SJCRH30 (cell line): ENCODE results near the gene KLHL40. TPM values are rescaled to one million over a fixed set of nuclear protein-coding genes. Genes with fewer than 3 reads are reported as not detected.

Experiments
- DNase-seq, 2 experiments: peaks; one replicate each; pipeline ENCODE4 v3.0.0-alpha.2; 2015 to 2020
- H3K27ac ChIP-seq: fragments of 250-450 bp; sonication (Bioruptor Pico); 2 replicates; pipeline ENCODE4 v1.5.1; 2020; ENCODE audit warnings: mild to moderate bottlenecking, moderate library complexity
- H3K27me3 ChIP-seq: fragments of 250-450 bp; sonication (Bioruptor Pico); 2 replicates; pipeline ENCODE4 v1.5.1; 2020; ENCODE audit warnings: mild to moderate bottlenecking, moderate library complexity
- H3K36me3 ChIP-seq: fragments of 250-450 bp; sonication (Bioruptor Pico); 2 replicates; pipeline ENCODE4 v1.5.1; 2020; ENCODE audit warnings: mild to moderate bottlenecking, moderate library complexity
- H3K4me1 ChIP-seq: fragments of 250-450 bp; sonication (Bioruptor Pico); 2 replicates; pipeline ENCODE4 v1.5.1; 2020; ENCODE audit warnings: mild to moderate bottlenecking, moderate library complexity
- H3K4me3 ChIP-seq: fragments of 250-450 bp; sonication (Bioruptor Pico); 2 replicates; pipeline ENCODE4 v1.5.1; 2020; ENCODE audit warnings: mild to moderate bottlenecking, moderate library complexity
- H3K9me3 ChIP-seq: fragments of 250-450 bp; sonication (Bioruptor Pico); replicated peaks from 2 replicates; pipeline ENCODE4 v1.5.1; 2020; ENCODE audit warnings: mild to moderate bottlenecking, moderate library complexity
- total RNA-seq: library from RNA; depleted of rRNA; stranded (reverse); fragments of >200 nt; shearing (Covaris generic); gene quantifications from 2 replicates; pipeline ENCODE4 v1.2.3, GENCODE V29; 2014

KLHL40 gene
- total RNA-seq, 1 experiment from 2014 or later = 0.59 TPM

DNA sequence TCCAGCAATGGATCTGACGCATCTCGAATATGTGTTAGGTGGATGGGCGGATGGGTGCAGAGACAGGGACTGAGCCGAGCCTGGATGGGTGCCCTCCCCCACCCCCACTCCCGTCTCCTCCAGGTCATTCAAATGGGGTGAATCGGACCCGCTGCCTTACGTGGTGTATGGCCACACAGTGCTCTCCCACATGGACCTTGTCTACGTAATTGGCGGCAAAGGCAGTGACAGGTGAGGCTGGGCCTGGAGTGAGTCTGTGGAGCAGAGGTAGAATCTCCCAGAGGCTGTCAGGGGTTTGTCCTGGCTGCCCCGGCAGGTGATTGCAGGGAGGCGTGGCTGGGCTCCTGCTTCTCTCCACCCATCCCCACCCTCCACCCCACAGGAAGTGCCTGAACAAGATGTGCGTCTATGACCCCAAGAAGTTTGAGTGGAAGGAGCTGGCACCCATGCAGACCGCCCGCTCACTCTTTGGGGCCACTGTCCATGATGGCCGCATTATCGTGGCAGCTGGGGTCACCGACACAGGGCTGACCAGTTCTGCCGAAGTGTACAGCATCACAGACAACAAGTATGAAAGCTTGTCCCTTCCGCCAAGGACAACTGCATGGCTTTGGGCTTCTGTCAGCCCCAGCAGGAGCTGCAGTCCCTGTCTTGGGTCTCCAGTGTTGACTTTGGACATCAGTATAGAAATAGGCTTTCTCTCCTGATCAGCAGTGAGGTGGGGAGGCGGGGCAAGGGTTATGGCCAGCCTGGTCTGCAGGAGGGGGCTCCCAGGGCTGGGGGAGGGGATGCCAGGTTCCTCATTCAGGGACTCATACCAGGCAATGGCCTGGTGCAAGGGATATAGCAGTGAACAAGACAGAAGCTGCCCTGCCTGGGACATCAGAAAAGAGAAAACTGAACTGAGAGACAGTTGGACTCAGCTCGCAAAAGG is 3.4 kb downstream of the KLHL40 start:
- Histone ChIP-seq H3K9me3 (no peaks in the 10 kb centered on the region), H3K27me3 (no peaks in the 10 kb centered on the region), H3K4me3 (no peak overlapping the region), H3K4me1 (peaks cover 14% of the 10 kb centered on the region), H3K27ac (no peak overlapping the region), H3K36me3 (no peaks in the 10 kb centered on the region)
- DNase-seq = no peak

DNA sequence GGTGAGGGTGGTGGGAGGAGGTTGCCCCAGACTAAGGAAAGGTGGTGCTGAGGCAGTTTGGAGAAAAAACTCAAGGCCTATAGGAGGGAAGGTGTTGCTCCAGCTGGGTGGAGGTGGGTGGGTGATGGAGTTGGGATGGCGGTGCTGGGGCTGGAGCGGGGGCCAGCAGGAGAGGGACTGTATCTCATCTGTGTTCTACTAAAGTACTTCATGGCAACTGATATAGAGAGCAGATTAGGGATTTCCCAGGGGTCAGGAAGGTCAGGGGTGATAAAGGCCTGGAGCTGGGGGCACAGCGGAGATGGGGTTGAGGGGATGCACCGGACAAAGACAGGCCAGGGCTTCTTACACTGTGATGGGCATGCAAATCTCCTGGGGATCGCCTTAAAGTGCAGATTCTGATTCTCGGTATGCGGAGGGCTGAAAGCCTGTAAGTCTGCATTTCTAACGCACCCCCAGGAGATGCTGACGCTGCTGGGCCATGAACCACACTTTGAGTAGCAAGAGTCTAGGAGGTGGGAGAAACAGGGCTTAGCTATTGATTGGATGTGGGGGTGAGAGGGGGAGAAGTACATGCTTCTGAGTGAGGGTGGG is 4.2 kb downstream of the KLHL40 start:
- H3K4me1 ChIP-seq = peaks cover 10% of the 10 kb centered on the region
- H3K27me3 ChIP-seq = no peaks in the 10 kb centered on the region
- DNase-seq = no peak

DNA sequence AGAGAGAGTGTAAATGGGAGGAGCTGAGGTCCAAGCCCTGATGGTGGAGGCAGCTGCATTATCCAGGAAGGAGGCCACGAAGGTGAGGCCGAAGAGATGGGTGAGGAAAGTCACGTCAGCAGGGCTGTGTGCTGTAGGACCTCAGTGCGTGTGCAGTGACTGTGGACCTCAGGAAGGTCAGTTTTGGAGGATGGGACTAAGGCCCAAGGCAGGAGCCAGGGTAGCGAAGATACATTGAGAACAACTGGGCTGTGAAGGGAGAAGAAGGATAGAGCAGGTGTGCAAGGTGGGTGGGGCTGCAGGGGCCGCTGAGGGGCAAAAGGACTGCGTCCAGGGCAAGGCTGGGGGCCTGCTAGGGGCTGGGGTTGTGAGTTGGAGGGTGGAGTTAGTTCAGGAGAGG is 4.9 kb downstream of the KLHL40 start:
- no peaks in the 10 kb centered on the region for H3K9me3 ChIP-seq
- H3K27me3 ChIP-seq = no peaks in the 10 kb centered on the region
- no peak overlapping the region for H3K27ac ChIP-seq
- H3K4me3 ChIP-seq = no peak overlapping the region
- H3K4me1 ChIP-seq = peaks cover 4% of the 10 kb centered on the region; the same call in 1 of the 2 replicates
- DNase-seq = no peak
- H3K36me3 ChIP-seq = no peaks in the 10 kb centered on the region

More for the DNA sequence above, 4.2 kb downstream of the KLHL40 start:
- Histone ChIP-seq H3K27ac (no peak overlapping the region), H3K36me3 (no peaks in the 10 kb centered on the region), H3K4me3 (no peak overlapping the region), H3K9me3 (no peaks in the 10 kb centered on the region)

DNA sequence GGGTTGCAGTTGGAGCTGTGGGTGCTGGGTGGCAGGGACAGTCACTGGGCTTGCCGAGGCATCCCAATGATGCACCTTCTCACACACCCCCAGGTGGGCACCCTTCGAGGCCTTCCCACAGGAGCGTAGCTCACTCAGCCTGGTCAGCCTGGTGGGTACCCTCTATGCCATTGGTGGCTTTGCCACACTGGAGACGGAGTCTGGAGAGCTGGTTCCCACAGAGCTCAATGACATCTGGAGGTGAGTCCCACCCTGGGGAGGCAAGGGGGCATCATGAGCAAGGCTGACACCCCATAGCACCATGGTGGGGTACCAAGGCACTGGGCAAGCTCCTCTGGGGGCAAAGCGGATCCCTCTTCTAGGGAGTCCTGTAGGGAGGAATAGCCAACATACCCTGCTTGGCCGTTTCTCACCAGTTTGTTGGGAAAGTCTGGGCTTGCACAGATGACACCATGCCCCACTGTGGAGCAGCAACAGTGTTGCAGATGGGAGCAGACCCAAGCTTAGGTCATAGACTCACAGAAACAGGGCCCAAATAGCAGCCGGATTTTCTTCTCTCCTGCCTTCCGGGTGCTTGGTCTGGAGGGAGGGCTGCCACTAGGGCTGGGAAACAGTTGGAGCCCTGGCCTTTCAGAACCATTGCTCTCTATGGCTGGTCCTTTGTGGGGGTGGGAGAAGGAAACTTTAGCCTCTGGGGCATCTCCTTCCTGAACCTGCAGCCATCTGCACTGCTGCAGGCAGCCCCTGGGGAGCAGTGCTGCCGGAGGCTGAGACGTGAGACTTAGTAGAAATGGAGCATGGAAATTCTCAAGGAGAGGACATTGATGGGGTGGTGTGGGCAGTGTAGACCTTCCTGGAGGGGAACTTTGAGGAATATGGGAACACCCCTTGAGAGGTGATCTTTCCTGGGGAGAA is 5.7 kb downstream of the KLHL40 start:
- H3K9me3 ChIP-seq = no peaks in the 10 kb centered on the region
- no peaks in the 10 kb centered on the region for H3K27me3 ChIP-seq
- H3K4me1 ChIP-seq = no peaks in the 10 kb centered on the region
- H3K4me3 ChIP-seq = no peak overlapping the region
- H3K36me3 ChIP-seq = no peaks in the 10 kb centered on the region
- no peak overlapping the region for H3K27ac ChIP-seq
- no peak for DNase-seq

DNA sequence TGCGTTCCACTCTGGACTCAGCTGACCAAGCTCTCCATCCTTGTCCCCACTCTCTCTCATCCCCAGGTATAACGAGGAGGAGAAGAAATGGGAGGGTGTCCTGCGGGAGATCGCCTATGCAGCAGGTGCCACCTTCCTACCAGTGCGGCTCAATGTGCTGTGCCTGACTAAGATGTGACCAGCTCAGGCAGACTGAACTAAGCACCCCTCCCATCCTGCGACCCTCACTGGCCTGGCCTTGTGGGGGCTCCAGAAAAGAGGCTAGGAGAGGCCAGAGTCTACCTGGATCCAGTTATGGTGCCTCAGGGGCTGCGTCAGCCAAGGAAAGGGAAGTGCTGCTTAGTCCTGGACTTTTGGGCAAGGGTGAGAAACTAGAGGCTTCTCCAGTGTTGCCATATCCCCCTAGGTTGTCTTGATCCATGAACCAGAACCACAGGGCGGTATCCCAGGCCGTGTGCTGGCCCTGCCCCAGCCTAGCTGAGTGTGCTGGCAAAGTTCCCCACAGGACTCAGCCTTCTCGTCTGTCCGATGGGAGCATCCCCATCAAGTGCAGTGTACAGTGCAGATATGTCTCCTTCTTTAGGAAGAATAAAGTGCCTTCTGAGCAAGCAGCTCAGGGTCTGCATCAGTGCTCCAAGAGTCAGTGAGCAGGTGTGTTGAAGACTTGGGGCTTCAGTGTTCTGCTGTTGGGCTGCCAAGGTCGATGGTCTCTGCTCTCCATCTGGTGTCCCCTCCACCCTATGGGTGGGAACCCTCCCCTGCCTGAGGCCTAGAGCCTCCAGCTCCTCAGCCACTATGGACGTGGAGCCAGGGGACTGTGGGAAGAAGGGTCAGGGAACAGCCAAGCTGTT is 6.7 kb downstream of the KLHL40 start:
- H3K36me3 ChIP-seq = no peaks in the 10 kb centered on the region
- H3K27ac ChIP-seq = no peak overlapping the region
- DNase-seq = no peak
- no peak overlapping the region for H3K4me3 ChIP-seq
- H3K27me3 ChIP-seq = no peaks in the 10 kb centered on the region
- no peaks in the 10 kb centered on the region for H3K9me3 ChIP-seq
- no peaks in the 10 kb centered on the region for H3K4me1 ChIP-seq

DNA sequence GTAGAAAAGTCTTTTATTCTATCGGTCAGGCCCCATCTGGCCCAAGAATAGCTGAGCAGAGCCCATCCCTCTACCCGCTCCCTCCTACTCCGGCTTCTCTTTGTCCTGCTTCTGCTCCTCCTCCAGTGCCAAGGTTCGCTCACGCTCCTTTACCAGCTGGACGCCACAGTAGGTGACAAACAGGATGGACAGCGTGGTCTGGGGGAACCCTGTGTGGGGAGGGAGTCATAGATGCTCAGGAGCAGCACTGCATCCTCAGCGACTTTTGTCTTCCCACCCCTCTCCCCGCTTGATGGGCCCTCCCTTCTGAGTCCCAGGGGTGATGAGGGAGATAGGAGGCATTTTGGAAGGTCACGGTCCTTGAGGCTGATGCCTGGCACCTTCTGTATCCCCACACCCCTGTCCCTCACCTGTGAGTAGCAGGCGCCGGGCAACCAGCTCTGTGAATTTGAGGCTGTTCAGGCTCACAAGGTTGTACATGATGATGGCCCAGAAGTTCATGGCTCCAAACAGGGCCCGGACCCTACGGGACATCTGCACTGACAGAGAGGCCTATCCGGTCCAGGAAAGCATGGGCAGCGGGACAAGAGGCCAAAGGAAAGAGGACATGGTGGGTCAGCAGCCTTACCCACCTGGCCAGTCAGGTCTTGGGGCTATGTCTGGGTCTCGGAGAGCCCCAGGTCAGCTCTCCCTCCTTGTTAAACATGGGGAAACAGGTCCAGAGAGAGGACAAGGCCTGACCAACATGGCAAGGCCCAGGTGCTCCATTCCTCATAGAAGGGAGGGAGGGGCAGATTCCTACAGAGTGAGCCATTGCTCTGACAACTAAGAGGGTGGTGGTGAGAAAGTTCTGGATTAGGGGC is 7.6 kb downstream of the KLHL40 start:
- Histone ChIP-seq H3K9me3 (no peaks in the 10 kb centered on the region), H3K27ac (no peak overlapping the region), H3K4me1 (no peaks in the 10 kb centered on the region), H3K4me3 (no peak overlapping the region), H3K36me3 (no peaks in the 10 kb centered on the region), H3K27me3 (no peaks in the 10 kb centered on the region)
- no peak for DNase-seq

DNA sequence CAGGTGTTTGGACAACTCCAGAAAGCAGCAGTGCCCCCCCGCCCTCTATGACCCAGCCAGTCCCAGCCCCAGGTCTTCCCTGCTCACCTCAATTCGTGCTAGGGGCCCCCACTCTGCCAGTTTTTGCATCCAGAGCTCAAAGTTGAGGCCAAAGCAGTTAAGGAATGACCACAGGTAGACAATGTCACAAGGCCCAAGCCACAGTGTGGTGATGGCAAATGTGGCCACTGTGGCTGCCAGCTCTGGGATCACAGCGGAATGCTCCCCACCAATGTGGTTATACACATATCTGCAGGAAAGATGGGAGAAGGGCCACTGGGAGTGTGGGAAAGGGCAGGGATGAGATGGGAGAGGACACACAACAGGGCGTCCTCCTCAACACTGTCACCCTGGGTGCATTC is 8.2 kb downstream of the KLHL40 start:
- no peak overlapping the region for H3K27ac ChIP-seq
- H3K27me3 ChIP-seq = no peaks in the 10 kb centered on the region
- no peak for DNase-seq
- no peaks in the 10 kb centered on the region for H3K9me3 ChIP-seq
- no peaks in the 10 kb centered on the region for H3K4me1 ChIP-seq
- H3K4me3 ChIP-seq = no peak overlapping the region
- no peaks in the 10 kb centered on the region for H3K36me3 ChIP-seq

DNA sequence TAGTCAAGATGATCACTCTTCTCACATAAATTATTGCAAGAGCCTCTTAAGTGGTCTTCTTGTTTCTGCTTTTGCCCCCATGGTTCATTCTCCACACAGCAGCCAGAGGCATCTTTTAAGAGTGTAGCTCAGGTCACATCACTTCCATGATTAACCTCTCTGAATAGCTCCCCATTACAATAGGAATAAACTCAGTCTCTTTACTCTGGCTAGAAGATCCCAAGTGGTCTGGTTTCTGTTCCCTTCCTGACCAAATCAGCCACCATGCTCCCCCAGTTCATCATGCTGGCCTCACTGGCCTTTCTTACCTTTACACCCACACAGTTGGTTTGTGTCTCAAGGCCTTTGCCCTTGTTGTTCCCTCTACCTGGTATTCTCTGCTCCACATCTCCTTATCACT is 9.0 kb downstream of the KLHL40 start:
- DNase-seq = no peak
- Histone ChIP-seq H3K27ac (no peak overlapping the region), H3K36me3 (no peaks in the 10 kb centered on the region), H3K27me3 (no peaks in the 10 kb centered on the region), H3K4me3 (no peak overlapping the region), H3K4me1 (no peaks in the 10 kb centered on the region), H3K9me3 (no peaks in the 10 kb centered on the region)

DNA sequence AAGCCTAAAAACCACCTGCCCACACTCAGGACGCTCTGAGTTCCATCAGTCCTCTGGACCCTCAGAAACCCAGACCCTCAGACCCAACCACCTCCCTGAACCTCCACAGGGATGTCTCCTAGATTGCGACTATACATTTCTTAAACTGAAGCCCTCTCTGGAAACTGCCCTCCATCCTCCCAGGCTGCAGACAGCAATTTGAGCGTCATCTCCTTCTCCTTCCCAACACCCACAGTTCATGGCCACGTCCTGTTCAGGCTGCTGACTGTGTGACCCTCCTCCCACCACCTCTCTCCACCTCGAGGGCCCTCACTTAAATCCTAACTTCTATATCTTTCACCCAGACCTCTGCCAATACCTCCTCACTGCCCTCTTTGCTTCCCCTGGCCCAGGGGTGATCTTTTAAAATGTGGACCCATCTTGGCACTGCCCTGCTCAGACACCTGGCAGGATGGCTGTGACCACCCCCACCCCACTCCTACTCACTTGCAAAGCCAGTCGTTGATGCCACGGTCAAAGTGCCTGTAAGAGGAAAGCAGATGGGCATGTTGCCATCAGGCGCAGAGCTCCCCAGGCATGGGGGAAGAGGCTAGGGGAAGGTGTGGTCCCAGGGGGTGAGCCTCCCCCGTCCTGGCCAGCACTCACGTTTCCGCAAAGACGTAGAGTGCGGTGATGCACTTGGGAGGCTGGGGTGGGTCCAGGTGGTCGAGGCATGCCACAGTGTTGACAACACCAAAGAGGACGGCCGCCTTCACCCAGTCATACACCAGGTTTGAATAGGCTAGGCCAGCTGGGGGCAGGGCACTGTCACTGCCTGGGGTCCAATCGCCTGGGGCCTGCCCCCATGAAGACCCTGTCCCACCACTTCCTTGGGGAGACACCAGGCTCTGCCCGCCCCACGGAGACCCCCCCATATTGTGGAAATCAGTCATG is 11.3 kb downstream of the KLHL40 start:
- no peak overlapping the region for H3K27ac ChIP-seq
- H3K4me3 ChIP-seq = no peak overlapping the region
- no peaks in the 10 kb centered on the region for H3K27me3 ChIP-seq
- H3K4me1 ChIP-seq = no peaks in the 10 kb centered on the region; the same call in 1 of the 2 replicates
- H3K36me3 ChIP-seq = no peaks in the 10 kb centered on the region
- H3K9me3 ChIP-seq = no peaks in the 10 kb centered on the region
- DNase-seq = no peak

DNA sequence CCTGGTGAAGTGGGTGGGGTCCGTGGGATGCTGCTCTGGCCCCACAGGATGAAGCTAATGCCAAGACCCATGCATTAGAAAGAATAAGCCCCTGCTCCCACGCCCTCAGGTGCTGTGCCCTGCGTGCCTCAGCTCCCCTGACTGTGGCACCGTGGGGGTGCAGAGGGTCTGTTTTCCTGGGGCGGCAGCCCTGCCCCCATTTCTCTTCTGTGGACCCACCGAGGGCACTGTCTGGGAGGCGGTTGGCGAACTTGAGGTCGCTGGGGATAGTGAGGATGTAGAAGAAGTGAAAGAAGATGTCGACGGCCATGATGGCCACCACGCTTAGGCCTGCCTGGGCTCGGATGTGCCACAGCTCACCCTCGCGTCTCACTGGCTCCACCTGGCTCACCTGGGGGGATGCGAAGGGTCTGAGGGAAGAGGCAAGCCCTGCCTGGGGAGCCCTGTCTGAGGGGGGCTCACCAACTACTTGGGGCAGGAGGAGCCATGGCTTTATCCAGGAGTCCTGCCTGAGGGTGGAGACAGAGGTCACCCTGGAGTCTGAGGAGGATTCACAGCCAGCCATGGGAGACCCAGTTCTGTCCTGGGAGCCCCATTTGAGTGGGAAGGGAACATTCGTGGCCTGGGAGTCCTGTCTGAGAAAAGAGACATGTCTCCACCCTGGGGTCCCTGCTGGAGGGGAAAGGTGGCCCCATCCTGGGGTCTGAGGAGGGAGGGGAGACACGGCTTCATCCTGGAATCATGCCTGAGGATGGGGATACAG is 12.1 kb downstream of the KLHL40 start:
- Histone ChIP-seq H3K27me3 (no peaks in the 10 kb centered on the region), H3K4me3 (no peak overlapping the region), H3K36me3 (no peaks in the 10 kb centered on the region), H3K27ac (no peak overlapping the region), H3K9me3 (no peaks in the 10 kb centered on the region), H3K4me1 (no peaks in the 10 kb centered on the region; the same call in 1 of the 2 replicates)
- no peak for DNase-seq

DNA sequence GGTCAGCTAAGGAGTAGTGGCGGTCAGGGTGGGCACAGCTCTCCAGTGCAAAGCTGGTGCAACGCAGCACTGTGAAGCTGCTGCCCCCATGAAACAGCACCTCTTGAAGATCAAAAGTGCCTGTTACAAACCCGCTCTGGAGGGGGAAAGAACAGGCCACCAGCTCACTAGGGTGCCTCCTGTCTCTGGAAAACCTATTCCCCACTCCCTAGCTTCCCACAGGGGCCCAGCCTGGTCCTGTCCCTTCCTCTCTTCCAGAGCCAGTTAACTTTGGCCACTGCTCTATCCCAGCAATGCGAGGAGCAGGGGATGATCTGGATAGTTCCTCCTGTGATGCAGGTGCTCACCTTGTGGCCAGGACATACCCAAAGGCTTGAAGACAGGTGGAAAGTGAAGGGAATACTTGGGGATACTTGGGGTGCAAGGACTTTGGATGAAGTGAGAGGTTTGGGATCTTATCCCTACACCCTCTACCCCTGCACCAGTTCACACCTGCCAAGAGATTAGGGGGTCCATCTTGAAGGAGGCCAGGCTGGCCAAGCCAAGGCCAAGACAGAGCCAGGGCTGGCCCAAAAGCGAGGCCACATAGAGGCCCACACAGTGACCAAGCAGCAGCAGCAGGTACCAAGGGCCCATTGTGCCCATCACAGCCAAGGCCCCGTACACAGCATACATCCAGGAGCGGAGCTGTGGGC is 13.0 kb downstream of the KLHL40 start:
- Histone ChIP-seq H3K4me1 (no peaks in the 10 kb centered on the region; the same call in 1 of the 2 replicates), H3K4me3 (no peak overlapping the region), H3K36me3 (no peaks in the 10 kb centered on the region), H3K9me3 (no peaks in the 10 kb centered on the region), H3K27ac (no peak overlapping the region), H3K27me3 (no peaks in the 10 kb centered on the region)
- no peak for DNase-seq

DNA sequence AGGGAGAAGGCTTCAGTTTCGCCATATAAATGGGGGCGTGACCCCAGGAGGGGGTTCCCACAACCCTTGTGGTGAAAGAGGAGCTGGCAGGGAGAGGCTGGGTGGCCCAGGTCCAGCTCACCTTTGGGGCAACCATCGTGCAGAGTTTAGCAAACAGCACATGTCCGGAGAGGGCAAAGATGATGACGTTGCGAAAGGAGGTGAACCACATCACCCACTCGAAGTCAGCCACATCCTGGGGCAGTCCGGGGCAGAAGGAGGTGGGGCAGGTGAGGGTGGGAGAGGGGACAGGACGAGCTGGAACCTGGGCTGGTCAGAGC is 13.5 kb downstream of the KLHL40 start:
- Histone ChIP-seq H3K27ac (no peak overlapping the region), H3K4me3 (no peak overlapping the region), H3K9me3 (no peaks in the 10 kb centered on the region), H3K4me1 (no peaks in the 10 kb centered on the region; the same call in 1 of the 2 replicates), H3K27me3 (no peaks in the 10 kb centered on the region), H3K36me3 (no peaks in the 10 kb centered on the region)
- DNase-seq = no peak
